NCI-H146 treated with DMSO at 0.1 percent for 48 hours (cell line): Measurements from ENCODE around the gene EIF5A.

ENCODE experiments used
- DNase-seq: peaks from one replicate; lab custom pipeline; 2025; ENCODE audit not compliant: unreplicated experiment; lab: John Stamatoyannopoulos, UW

The EIF5A gene

GRCh38 chr17:7312432-7313087, 5.1 kb downstream of the EIF5A start:
- DNase-seq: no peak

GRCh38 chr17:7313088-7313889, 5.9 kb downstream of the EIF5A start:
- DNase-seq: no peak

- DNase-seq: no peak
Measured at GRCh38 chr17:7313890-7314718, 6.7 kb downstream of the EIF5A start.

GRCh38 chr17:7314719-7315569, 7.5 kb downstream of the EIF5A start, which contains the start of gene GPS2:
GPS2 (minus strand) TSS chr17:7315360; CDS start chr17:7315052, 308 bp downstream.
- DNase-seq: peak; percentile 65

GRCh38 chr17:7315570-7316235, 8.3 kb downstream of the EIF5A start:
- DNase-seq: no peak

- no peak for DNase-seq
Measured at GRCh38 chr17:7317161-7317803, 9.9 kb downstream of the EIF5A start.

- DNase-seq: no peak
Measured at GRCh38 chr17:7318121-7318860, 10.9 kb downstream of the EIF5A start.

- DNase-seq: no peak
Measured at GRCh38 chr17:7321466-7321865, 14.0 kb downstream of the EIF5A start.

GRCh38 chr17:7322520-7323194, 15.2 kb downstream of the EIF5A start:
- DNase-seq: no peak

- DNase-seq: no peak
Measured at GRCh38 chr17:7323731-7324437, 16.5 kb downstream of the EIF5A start.

- no peak for DNase-seq
Measured at GRCh38 chr17:7324438-7324779, 17.0 kb downstream of the EIF5A start.

- no peak for DNase-seq
Measured at GRCh38 chr17:7325031-7325528, 17.7 kb downstream of the EIF5A start.

- DNase-seq: no peak
Measured at GRCh38 chr17:7326186-7326585, 18.8 kb downstream of the EIF5A start.

GRCh38 chr17:7327056-7327455, 19.6 kb downstream of the EIF5A start:
- no peak for DNase-seq

GRCh38 chr17:7327501-7327900, 20.1 kb downstream of the EIF5A start:
- DNase-seq: no peak

- DNase-seq: no peak
Measured at GRCh38 chr17:7328009-7328408, 20.6 kb downstream of the EIF5A start.

GRCh38 chr17:7328840-7329373, 21.5 kb downstream of the EIF5A start, which contains the start of gene NEURL4:
NEURL4 (minus strand) TSS chr17:7329335; CDS start chr17:7329312, 23 bp downstream.
- DNase-seq: no peak
